ENCODE measurements around the gene NEK4.

NEK4 gene

GRCh38 chr3:52792961-52793695, 22.4 kb upstream of the NEK4 start:
- no peak for DNase-seq

DNA sequence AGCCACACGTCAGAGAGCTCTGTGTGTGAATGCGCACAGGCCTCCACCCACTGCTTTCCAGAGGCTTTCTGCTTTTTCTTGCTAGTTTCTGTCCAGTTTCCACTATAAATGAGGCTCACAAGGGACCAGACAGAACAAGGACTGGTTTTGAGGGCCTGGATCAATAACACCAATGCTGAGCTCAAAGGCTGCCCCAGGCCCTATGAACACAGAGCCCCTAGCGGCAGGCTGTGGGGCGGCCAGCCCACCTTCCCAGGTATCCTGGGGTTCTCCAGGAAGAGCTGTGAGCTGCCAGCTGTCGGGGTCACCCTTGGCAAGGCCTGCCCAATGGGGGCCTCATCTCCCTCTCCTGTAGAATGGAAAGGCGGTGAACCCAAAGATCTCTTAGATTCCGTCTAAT, 21.7 kb upstream of the NEK4 start:
- DNase-seq: no peak

DNA sequence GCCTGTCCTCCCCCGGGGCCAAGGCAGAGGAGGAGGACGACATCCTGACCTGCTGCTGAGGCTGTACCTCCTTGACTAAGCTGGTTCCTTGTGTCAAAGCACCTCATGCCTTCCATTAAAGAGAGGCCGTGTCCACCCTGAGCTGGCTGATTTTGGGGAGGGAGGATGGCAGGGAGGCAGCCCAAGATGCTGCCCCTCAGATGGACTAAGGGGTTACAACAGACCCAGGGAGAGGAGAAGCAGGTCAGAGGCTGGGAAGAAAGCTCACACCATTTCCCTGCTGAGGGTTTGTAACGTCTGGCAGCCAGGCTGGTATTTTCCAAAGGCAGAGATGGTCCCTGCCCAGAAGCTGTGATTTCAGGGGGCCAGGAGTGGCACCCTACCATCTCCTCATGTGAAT, 21.2 kb upstream of the NEK4 start:
- DNase-seq: no peak

DNA sequence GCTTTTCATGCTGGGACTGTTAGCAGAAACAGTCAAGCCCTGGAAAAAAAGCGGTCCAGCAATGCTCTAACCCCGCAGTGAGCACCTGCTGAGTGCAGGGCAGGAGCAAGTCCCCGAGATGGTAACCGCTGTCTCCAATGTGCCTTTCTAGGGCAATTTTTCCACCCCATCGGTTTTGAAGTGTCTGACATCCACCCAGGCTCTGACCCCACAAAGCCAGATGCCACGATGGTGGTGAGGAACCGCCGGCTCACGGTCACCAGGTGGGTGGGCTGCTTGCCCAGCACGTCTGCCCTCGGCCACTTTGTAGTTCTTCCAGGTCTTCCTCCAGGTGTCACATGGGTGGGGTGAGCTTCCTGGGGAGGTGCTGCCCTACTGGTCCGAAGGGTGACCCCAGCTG, 20.6 kb upstream of the NEK4 start:
- no peak for DNase-seq

- DNase-seq: no peak
Observed at GRCh38 chr3:52790741-52791140, 20.0 kb upstream of the NEK4 start.

- no peak for DNase-seq
Observed at GRCh38 chr3:52790337-52790736, 19.6 kb upstream of the NEK4 start.

- DNase-seq: no peak
Observed at GRCh38 chr3:52789746-52790040, 19.0 kb upstream of the NEK4 start.

GRCh38 chr3:52788890-52789745, 18.4 kb upstream of the NEK4 start:
- no peak for DNase-seq

- DNase-seq: no peak
Observed at GRCh38 chr3:52787672-52788625, 17.2 kb upstream of the NEK4 start.

- DNase-seq: no peak
Observed at GRCh38 chr3:52787246-52787645, 16.5 kb upstream of the NEK4 start.

DNA sequence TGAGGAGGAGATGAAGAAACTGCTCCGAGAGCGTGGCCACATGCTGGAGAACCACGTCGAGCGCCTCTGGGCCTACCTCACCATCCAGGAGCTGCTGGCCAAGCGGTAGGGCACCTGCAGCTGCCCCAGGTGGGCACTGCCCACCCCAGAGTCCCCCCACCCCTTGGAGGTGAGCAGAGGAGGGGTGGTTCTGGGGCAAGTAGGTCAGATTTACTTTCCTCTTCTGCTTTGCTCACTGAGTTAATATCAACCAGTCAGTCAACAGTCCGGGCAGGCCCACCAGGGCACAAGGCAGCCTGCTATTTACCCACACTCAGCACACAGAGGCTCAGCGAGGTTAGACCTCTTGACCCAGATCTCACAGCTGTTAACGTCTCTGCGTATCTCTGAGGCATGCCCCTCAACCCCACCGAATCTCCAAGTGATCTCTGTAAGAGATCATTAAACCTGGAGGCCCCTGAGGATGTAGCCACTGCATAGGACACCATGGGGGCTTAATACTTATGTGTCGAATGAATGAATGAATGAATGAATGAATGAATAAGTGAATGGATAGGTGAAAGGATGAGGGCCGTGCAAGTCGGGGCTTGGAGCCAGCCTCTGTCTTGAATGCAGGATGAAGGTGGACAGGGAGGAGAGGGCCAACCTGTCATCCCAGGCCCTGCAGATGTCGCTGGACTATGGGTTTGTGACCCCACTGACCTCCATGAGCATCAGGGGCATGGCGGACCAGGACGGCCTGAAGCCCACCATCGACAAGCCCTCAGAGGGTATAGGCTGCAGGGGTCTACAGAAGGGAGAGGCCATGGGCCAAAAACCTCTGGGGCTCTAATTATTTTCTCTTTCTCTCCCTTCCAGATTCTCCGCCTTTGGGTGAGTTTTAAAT, 15.8 kb upstream of the NEK4 start:
- DNase-seq: no peak

DNA sequence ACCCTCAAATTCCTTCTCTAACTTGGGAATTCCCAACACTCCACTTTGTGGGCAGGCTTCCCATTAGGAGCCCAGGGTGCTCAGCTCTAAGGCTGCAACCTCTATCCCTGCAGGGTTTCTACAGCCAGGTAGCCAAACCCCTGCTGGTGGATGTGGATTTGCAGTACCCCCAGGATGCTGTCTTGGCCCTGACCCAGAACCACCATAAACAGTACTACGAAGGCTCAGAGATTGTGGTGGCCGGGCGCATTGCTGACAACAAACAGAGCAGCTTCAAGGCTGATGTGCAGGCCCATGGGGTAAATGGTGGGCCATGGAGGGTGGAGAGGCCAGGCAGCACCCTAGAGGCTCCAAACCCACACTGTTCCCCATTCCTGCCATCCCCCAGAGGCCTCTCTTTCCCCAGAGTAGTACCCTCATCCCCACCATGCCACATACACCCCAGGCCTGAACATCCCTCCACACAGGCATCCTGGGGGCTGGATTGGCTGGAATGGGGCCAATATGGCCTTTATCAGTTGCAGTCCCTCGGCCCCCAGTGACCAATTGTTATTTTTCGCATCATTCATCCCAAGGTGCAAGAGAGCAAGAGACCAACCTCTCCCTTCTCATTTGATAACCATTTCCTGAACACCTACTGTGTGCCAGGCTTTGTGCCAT, 14.3 kb upstream of the NEK4 start:
- DNase-seq: no peak

DNA sequence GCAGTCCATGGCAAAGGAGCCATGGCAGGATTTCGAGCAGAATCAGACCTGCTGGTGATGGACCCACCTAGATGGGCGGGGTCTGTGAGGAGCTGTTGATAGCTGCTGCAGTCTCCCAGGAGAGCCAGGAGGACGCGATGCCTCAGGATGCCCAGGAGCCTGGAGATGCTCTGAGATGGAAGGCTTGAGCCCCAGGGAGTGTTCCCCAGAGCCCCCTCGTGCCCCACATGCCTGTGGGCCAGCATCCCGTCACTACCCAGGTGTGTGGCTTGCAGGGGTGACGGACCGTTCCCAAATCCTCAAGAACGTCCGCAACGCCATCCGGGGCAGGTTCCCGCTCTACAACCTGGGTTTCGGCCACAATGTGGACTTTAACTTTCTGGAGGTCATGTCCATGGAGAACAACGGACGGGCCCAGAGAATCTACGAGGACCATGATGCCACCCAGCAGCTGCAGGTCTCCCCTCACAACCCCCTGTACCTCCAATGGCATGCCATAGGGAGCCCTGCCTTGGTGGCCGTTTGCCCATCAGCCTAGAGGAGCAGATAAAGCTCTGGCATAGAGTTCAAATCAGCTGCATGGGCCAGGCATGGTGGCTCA, 13.4 kb upstream of the NEK4 start:
- DNase-seq: no peak

- no peak for DNase-seq
Observed at GRCh38 chr3:52783211-52783555, 12.4 kb upstream of the NEK4 start.

DNA sequence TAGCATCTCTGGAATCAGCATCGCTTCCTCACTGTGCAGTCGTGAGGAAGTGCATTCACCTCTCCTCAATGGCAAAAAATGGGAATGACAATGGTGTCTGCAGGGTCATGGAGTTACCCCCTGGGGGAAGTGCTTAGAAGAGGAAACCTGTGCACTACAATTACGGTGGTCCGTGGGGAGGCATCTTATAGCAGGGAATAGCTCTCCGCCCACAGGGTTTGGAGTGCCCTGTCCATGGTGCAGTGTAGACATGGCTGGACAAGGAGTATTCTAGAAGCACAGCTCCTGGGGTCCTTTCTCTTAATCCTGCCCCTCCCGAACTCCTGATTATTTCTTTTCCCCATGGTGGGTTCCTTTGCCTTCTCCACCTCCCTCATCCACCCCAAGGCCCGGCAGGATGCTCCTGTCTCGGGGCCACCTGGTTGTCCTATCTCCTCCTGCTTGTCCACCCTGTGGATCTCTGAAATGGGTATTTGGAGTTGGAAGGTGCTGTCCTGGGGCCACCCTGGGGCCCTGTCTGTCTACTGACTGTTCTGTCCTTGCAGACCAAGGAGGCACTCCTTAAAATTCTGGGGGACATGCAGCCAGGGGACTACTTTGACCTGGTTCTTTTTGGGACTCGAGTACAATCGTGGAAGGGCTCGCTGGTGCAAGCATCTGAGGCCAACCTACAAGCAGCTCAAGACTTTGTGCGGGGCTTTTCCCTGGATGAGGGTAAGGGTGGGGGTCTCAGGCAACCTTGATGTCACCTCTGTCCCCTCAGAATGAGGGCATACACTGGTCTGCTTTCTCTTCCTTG, 11.9 kb upstream of the NEK4 start:
- DNase-seq: no peak

- no peak for DNase-seq
Observed at GRCh38 chr3:52781741-52782140, 11.0 kb upstream of the NEK4 start.

DNA sequence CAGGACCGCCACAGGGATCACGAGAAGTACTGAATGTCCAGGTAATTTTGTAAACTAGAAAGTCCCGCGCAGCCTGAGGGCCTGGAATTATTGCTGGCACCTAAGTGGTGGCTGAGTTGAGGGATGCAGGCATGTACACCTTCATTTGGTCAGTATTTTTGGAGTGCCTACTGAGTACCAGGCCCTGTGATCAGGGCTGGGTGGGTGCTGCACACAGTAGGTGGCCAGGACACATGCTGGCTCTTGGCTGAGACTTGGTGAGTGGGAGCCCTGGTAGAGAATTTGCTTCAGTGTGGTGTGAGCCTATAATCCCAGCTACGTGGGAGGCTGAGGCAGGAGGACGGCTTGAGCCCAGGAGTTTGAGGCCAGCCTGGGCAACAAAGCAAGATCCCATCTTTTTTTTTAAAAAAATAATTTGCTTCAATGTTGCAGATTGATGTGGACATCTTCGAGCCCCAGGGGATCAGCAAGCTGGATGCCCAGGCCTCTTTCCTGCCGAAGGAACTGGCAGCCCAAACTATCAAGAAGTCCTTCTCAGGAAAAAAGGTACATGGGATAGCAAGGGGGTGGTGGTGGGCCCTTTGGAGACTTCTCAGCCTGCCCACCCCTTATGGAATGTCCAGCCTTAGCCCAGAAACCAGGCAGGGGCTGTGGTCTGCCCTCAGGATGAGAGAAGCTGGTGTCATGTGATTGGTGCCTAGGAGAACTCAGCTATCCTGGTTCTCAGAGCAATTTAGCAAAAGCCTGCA, 9.3 kb upstream of the NEK4 start:
- no peak for DNase-seq

DNA sequence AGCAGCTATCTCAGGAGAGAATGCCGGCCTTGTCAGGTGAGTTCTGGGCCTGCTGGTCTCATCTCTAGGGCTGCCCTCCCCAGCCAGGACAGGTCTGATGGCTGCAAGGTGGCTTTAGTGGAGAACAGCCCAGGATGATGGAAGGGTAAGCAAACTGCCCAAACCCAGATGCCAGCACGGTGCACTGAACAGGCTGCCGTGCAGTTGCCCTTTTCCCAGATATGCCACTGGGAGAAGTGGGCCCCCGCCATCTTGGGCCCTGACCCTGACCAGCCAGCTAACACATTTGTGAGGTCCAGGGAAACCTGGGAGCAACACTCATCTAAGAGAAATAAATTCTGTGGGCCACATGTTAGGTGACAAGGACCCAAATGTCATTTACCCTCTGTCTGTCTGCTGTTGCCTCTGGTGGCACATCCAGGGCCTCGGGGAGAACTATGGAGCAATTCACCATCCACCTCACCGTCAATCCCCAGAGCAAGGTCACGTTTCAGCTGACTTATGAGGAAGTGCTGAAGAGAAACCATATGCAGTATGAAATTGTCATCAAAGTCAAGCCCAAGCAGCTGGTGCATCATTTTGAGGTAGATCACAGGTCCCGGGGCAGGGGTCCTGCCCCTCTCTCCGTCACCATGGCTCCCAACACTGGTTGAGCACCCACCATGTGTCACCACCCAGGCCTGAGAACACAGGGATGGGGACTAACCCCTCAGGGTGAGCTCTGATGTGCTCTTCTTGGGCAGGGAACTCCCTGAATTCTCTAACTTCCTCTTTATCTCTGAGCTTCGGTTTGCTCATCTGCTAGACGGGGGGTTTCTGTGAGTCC, 8.5 kb upstream of the NEK4 start:
- no peak for DNase-seq

Measured in SW 1271 (cell line).